H9 (cell line): ENCODE data around the gene CCDC60. TPM values are rescaled to one million over a fixed set of nuclear protein-coding genes. Genes with fewer than 3 reads are reported as not detected.

Source experiments
- DNase-seq: peaks from one replicate; pipeline ENCODE4 v3.0.0-alpha.2; 2017
- H2AFZ ChIP-seq: one replicate; pipeline ENCODE4 v1.6.1; 2013; ENCODE audit warnings: mild to moderate bottlenecking, low read length, control low read depth, moderate library complexity
- H2AK5ac ChIP-seq: 2 replicates; pipeline ENCODE4 v1.6.1; 2013; ENCODE audit warnings: low read length, control low read depth, mixed read lengths; ENCODE audit not compliant: insufficient read length
- H2BK120ac ChIP-seq: one replicate; pipeline ENCODE4 v1.6.1; 2013; ENCODE audit warnings: low read depth, mild to moderate bottlenecking, low read length, control low read depth, inconsistent platforms; ENCODE audit not compliant: poor library complexity, severe bottlenecking
- H2BK12ac ChIP-seq: 2 replicates; pipeline ENCODE4 v1.6.1; 2013; ENCODE audit warnings: low read length, control low read depth, mixed read lengths, low read depth; ENCODE audit not compliant: insufficient read length
- H2BK15ac ChIP-seq: 2 replicates; pipeline ENCODE4 v1.6.1; 2013; ENCODE audit warnings: low read depth, low read length, control low read depth
- H2BK20ac ChIP-seq: one replicate; pipeline ENCODE4 v1.6.1; 2013; ENCODE audit warnings: low read depth, mild to moderate bottlenecking, low read length, control low read depth, inconsistent platforms; ENCODE audit not compliant: poor library complexity, severe bottlenecking
- H2BK5ac ChIP-seq: 2 replicates; pipeline ENCODE4 v1.6.1; 2013; ENCODE audit warnings: low read length, control low read depth, mixed read lengths; ENCODE audit not compliant: insufficient read length
- H3K14ac ChIP-seq: 2 replicates; pipeline ENCODE4 v1.6.1; 2013; ENCODE audit warnings: low read length, control low read depth; ENCODE audit not compliant: insufficient read depth
- H3K18ac ChIP-seq: 2 replicates; pipeline ENCODE4 v1.6.1; 2013; ENCODE audit warnings: low read depth, mild to moderate bottlenecking, mixed read lengths, low read length, control low read depth; ENCODE audit not compliant: insufficient read length
- H3K23ac ChIP-seq: 2 replicates; pipeline ENCODE4 v1.6.1; 2013; ENCODE audit warnings: low read length, control low read depth, mixed read lengths, low read depth; ENCODE audit not compliant: insufficient read length
- H3K23me2 ChIP-seq: 2 replicates; pipeline ENCODE4 v1.6.1; 2013; ENCODE audit warnings: low read depth, mild to moderate bottlenecking, mixed read lengths, low read length, control low read depth; ENCODE audit not compliant: insufficient read length, poor library complexity, severe bottlenecking
- H3K27ac ChIP-seq: 2 replicates; pipeline ENCODE4 v1.5.1; 2013; ENCODE audit warnings: low read length, control low read depth, mixed read lengths, low read depth; ENCODE audit not compliant: insufficient read length
- H3K27me3 ChIP-seq: 2 replicates; pipeline ENCODE4 v1.6.1; 2013; ENCODE audit warnings: low read length, control low read depth, inconsistent platforms; ENCODE audit not compliant: insufficient read depth
- H3K4ac ChIP-seq: 2 replicates; pipeline ENCODE4 v1.6.1; 2013; ENCODE audit warnings: low read depth, mild to moderate bottlenecking, control low read depth, inconsistent platforms, low read length, moderate library complexity
- H3K4me1 ChIP-seq: 2 replicates; pipeline ENCODE4 v1.6.1; 2013; ENCODE audit warnings: low read length, control low read depth, inconsistent platforms; ENCODE audit not compliant: insufficient read depth
- H3K4me2 ChIP-seq: 2 replicates; pipeline ENCODE4 v1.6.1; 2013; ENCODE audit warnings: low read length, control low read depth, mixed read lengths; ENCODE audit not compliant: insufficient read length, insufficient read depth
- H3K56ac ChIP-seq: 2 replicates; pipeline ENCODE4 v1.6.1; 2013; ENCODE audit warnings: low read depth, mild to moderate bottlenecking, mixed read lengths, low read length, control low read depth; ENCODE audit not compliant: insufficient read length
- H3K79me1 ChIP-seq: 2 replicates; pipeline ENCODE4 v1.6.1; 2013; ENCODE audit warnings: low read depth, mild to moderate bottlenecking, moderate library complexity, low read length, control low read depth, inconsistent platforms; ENCODE audit not compliant: insufficient read depth, poor library complexity, severe bottlenecking
- H3K79me2 ChIP-seq: 2 replicates; pipeline ENCODE4 v1.6.1; 2013; ENCODE audit warnings: low read length, control low read depth, inconsistent platforms; ENCODE audit not compliant: insufficient read depth
- H3K9ac ChIP-seq: 2 replicates; pipeline ENCODE4 v1.6.1; 2013; ENCODE audit warnings: low read length, control low read depth, mixed read lengths; ENCODE audit not compliant: insufficient read length; ENCODE audit errors: extremely low read depth
- H3K9me3 ChIP-seq: one replicate; pipeline ENCODE4 v1.6.1; 2013; ENCODE audit warnings: low read depth, low read length, inconsistent platforms; ENCODE audit not compliant: control insufficient read depth
- H3T11ph ChIP-seq: one replicate; pipeline ENCODE4 v1.6.1; 2013; ENCODE audit warnings: mild to moderate bottlenecking, low read length, control low read depth, inconsistent platforms
- H4K20me1 ChIP-seq: one replicate; pipeline ENCODE4 v1.6.1; 2013; ENCODE audit not compliant: control insufficient read depth, insufficient read length, insufficient read depth
- H4K5ac ChIP-seq: 2 replicates; pipeline ENCODE4 v1.6.1; 2013; ENCODE audit warnings: low read depth, mild to moderate bottlenecking, mixed read lengths, low read length, control low read depth; ENCODE audit not compliant: insufficient read length
- H4K8ac ChIP-seq: replicated peaks from 2 replicates; pipeline ENCODE4 v1.6.1; 2013; ENCODE audit warnings: low read length, control low read depth, mixed read lengths, low read depth; ENCODE audit not compliant: insufficient read length
- H4K91ac ChIP-seq: 2 replicates; pipeline ENCODE4 v1.6.1; 2013; ENCODE audit warnings: low read depth, mild to moderate bottlenecking, moderate library complexity, mixed read lengths, low read length, control low read depth; ENCODE audit not compliant: insufficient read length
- H3K27ac Mint-ChIP-seq, 3 experiments: 2 replicates in 2 of 3; 3 replicates in 1 of 3; pipeline ENCODE4 v1.8.0; 2020 to 2021; ENCODE audit warnings: mixed read lengths in 3 of 3, mild to moderate bottlenecking in 1 of 3, moderate library complexity in 1 of 3
- H3K27me3 Mint-ChIP-seq: 2 replicates; pipeline ENCODE4 v1.8.0; 2021; ENCODE audit warnings: low read depth, mild to moderate bottlenecking, moderate library complexity, mixed read lengths
- H3K36me3 Mint-ChIP-seq, 3 experiments: 2 replicates in 2 of 3; 3 replicates in 1 of 3; pipeline ENCODE4 v1.8.0; 2020 to 2021; ENCODE audit warnings: low read depth in 3 of 3, mixed read lengths in 3 of 3; ENCODE audit not compliant: insufficient read depth in 1 of 3
- H3K4me1 Mint-ChIP-seq, 2 experiments: 2 replicates each; pipeline ENCODE4 v1.8.0; 2020; ENCODE audit warnings: mixed read lengths in 2 of 2
- H3K4me3 Mint-ChIP-seq, 2 experiments: 2 replicates in 1 of 2; 3 replicates in 1 of 2; pipeline ENCODE4 v1.8.0; 2020 to 2021; ENCODE audit warnings: mild to moderate bottlenecking in 2 of 2, mixed read lengths in 2 of 2, moderate library complexity in 1 of 2
- H3K9me3 Mint-ChIP-seq, 2 experiments: 2 replicates in 1 of 2; 3 replicates in 1 of 2; pipeline ENCODE4 v1.8.0; 2020; ENCODE audit warnings: mild to moderate bottlenecking in 2 of 2, mixed read lengths in 2 of 2, moderate library complexity in 1 of 2
- CTCF ChIP-seq: fragments of 200-600 bp; sonication (generic); conservative IDR thresholded peaks from 3 replicates; pipeline ENCODE4 v1.8.0; 2021; ENCODE audit warnings: antibody characterized with exemption, mild to moderate bottlenecking
- WGBS: extraction: QIAGEN DNeasy Blood & Tissue Kit; methylation state at CpG from one replicate; pipeline ENCODE4 v1.1.7; 2013; ENCODE audit warnings: missing lambda C conversion rate, low lambda C conversion rate, mixed read lengths; ENCODE audit not compliant: insufficient read length; ENCODE audit errors: extremely low coverage; 5-methylcytosine and 5-hydroxymethylcytosine counted together
- total RNA-seq: library from RNA; stranded (reverse); gene quantifications from 2 replicates; pipeline ENCODE4 v1.2.1, GENCODE V29; 2021

The CCDC60 gene
- total RNA-seq, 1 experiment from 2014 or later, result 0.44 TPM

- H3K4me1 Mint-ChIP-seq, result peaks cover 13 to 15% of the 10 kb centered on the region in 2 experiments
- no peak overlapping the region for H2BK5ac ChIP-seq
- H3K23me2 ChIP-seq, result no peaks in the 10 kb centered on the region
- H4K5ac ChIP-seq, result no peak overlapping the region
- no peak overlapping the region for H3K27ac Mint-ChIP-seq
- H3K9me3 Mint-ChIP-seq, result peaks cover 3 to 4% of the 10 kb centered on the region in 2 experiments; a peak in 4 of 5 replicates
- no peak overlapping the region for H2AK5ac ChIP-seq
- no peak overlapping the region for H2BK20ac ChIP-seq
- no peak overlapping the region for H3K27ac ChIP-seq
- no peaks in the 10 kb centered on the region for H3K9me3 ChIP-seq
- H3K36me3 Mint-ChIP-seq, result peaks cover 2 to 4% (median 3%) of the 10 kb centered on the region in 3 experiments; a peak in 3 of 7 replicates
- H3K4ac ChIP-seq, result no peak overlapping the region
- H4K91ac ChIP-seq, result no peak overlapping the region
- no peak overlapping the region for H3K9ac ChIP-seq
- H2BK12ac ChIP-seq, result no peak overlapping the region
- H3K4me3 Mint-ChIP-seq, result no peak overlapping the region
- no peak for DNase-seq
- H3K27me3 Mint-ChIP-seq, result peaks cover 12% of the 10 kb centered on the region
- no peak overlapping the region for H2BK120ac ChIP-seq
- no CpG with 5 or more reads among the region's 5 CpGs for WGBS
- H3K4me1 ChIP-seq, result peaks cover 3% of the 10 kb centered on the region; the same call in 1 of the 2 replicates
- no peak overlapping the region for H3K18ac ChIP-seq
- no peaks in the 10 kb centered on the region for H3K27me3 ChIP-seq
- no peak overlapping the region for H2BK15ac ChIP-seq
- H3K4me2 ChIP-seq, result no peak overlapping the region
- H3K79me2 ChIP-seq, result no peaks in the 10 kb centered on the region
- no peak overlapping the region for H3T11ph ChIP-seq
- no peak for TF ChIP-seq CTCF
- H4K8ac ChIP-seq, result no peak overlapping the region
- no peak overlapping the region for H3K14ac ChIP-seq
- no peak overlapping the region for H3K56ac ChIP-seq
- H2AFZ ChIP-seq, result no peak overlapping the region
- no peaks in the 10 kb centered on the region for H3K79me1 ChIP-seq
- no peaks in the 10 kb centered on the region for H4K20me1 ChIP-seq
- H3K23ac ChIP-seq, result no peak overlapping the region
Measured at GRCh38 chr12:119448611-119449131, 114.1 kb downstream of the CCDC60 start.
